GM21515 (cell line): ENCODE results near the gene DNM2.
"Not testable (repeated sequence)": the region's sequence is repeated elsewhere in the genome, so short reads cannot be mapped to it uniquely, and the experiment has no call there.

Experiments used
- ATAC-seq: cut with Tn5 transposase; IDR thresholded peaks from one replicate; pipeline ENCODE4 v1.9.1; 2021; ENCODE audit not compliant: unreplicated experiment

DNM2 gene

GRCh38 chr19:10724573-10725071 lies 6.7 kb downstream of the DNM2 start:
- ATAC-seq = no peak

DNA sequence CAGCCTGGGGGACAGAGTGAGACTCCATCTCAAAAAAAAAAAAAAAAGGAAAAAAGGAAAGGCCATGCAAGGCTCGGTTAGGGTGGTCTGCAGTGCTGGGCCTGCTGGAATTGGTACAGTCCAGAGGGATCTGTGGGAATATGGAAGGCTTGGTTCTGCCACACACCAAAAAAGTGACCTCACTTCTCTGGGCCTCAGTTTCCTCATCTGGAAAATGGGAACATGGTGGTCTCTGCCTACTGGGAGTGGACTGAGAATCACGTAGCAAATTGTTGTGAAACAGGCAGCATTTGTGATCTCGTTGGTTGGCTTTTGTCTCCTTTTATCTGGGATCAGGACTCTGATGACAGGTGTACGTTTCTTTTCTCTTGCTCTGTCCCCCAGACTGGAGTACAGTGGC lies 7.5 kb downstream of the DNM2 start:
- ATAC-seq = no peak

- no peak for ATAC-seq
These were observed 8.4 kb downstream of the DNM2 start for GRCh38 chr19:10726268-10726667.

DNA sequence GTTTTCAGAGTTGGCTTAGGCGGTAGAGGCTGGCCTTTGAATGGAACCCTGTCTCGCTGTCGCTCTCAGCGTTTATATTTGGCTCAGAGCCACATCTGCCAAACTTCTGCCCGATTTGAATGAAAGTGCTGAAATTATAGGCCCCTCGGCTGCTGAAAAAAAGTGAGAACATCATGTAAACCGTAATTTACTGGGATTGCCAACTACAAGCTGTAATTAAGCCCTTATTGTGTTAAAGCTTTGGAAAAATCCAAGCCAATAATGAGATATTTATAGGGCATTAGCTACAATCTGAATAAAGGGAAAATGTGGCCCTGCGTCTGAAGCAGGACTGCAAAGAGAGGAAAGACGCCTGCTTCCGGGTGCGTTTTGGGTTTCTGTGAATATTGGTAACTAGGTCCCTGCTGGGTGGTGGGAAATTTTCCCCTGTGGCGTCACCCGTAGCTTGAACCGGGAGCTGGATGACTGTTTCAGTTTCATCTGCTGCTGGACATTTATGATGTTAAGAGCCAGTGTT lies 9.9 kb downstream of the DNM2 start:
- no peak for ATAC-seq

- ATAC-seq = no peak
These were observed 11.5 kb downstream of the DNM2 start for GRCh38 chr19:10729411-10729810.

DNA sequence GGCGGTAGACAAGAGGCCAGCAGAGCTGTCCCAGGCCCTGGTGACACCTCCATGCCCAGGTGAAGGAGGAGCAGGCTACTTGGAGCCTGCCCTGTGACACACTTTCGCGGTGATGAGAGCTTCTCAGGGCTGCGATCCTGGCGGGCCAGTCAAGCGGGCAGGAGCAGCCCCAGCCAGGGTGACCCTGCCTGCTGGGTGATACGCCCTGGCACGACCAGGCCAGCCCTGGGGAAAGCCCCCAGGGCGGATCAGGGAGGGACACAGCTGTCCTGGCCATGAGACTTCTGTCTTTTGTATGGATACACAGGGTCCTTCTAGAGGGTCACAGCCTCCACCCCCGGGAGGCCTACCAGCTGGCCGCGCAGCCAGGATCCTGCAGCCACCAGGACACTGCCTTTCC lies 13.1 kb downstream of the DNM2 start:
- ATAC-seq = no peak

DNA sequence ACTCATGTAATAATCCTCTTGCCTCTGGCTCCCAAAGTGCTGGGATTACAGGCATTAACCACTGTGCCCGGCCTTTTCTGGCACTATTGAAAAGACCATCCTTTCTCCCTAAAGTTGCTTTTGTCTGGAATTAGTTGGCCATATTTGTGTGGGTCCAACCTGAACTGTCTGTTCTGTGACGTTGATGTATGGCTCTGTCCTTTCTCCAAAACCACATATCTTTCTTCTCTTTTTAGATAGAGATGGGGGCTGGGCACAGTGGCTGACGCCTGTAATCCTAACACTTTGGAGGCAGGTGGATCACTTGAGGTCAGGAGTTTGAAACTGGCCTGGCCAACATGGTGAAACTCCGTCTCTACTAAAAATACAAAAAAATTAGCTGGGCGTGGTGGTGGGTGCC lies 17.9 kb downstream of the DNM2 start:
- no peak for ATAC-seq

GRCh38 chr19:10736189-10736588 lies 18.3 kb downstream of the DNM2 start:
- ATAC-seq = no peak

DNA sequence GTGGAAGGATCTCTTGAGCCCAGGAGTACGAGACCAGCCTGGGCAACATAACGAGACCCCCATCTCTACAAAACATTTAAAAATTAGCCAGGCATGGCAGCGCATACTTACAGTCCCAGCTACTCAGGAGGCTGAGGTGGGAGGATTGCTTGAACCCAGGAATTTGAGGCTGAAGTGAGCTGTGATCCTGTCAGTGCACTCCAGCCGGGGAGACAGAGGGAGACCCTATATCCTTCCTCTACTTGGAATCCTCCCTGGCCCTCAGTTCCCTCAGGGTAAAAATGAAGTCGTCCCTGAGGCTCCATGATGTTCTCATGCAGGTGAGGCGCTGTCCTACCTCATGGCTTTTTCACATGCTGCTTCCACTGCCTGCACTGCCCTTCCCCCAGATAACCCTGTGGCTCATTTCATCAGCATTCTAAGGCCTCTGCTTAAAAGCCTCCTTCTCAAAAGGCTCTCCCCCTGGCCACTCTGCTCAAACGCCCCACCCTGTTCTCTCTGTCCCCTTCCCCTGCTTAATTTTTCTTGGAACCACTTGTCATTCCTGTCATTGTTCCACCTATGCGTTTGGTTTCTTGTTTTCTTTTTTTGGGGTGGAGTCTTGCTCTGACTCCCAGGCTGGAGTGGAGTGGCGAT lies 19.2 kb downstream of the DNM2 start:
- ATAC-seq = no peak

DNA sequence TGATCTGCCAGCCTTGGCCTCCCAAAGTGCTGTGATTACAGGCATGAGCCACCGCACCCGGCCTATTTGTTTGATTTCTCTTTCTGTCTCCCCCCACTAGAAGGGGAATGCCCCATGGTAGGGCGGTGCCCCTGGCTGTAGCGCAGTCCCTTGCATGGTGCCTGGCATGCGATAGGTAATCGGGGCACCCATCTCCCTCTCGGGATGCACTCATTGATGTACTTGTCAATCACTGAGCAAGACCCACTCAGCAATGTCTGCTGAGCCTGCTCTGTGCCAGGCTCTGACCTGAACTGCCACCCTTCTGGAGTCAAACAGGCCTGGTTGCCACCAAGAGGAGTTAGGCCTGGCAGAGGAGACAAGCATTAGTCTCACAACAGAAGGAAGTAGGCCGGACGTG lies 19.8 kb downstream of the DNM2 start:
- ATAC-seq = no peak

DNA sequence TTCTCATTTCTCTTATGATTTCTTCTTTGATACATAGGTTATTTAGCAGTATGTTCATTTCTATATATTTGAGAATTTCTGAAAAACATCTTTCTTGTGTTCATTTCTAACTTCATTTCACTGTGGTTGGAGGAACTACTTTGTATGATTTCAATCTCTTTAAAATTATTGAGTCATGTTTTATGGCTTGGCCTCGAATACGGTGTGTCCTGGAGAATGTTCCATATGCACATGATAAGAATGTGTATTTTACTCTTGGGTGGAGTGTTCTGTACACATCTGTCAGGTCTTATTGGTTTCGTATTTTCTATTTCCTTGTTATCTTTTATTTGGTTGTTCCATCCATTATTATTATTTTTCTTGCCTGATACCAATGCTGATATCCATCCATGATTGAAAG lies 22.9 kb downstream of the DNM2 start:
- ATAC-seq = no peak

GRCh38 chr19:10742476-10742875 lies 24.6 kb downstream of the DNM2 start:
- no peak for ATAC-seq

DNA sequence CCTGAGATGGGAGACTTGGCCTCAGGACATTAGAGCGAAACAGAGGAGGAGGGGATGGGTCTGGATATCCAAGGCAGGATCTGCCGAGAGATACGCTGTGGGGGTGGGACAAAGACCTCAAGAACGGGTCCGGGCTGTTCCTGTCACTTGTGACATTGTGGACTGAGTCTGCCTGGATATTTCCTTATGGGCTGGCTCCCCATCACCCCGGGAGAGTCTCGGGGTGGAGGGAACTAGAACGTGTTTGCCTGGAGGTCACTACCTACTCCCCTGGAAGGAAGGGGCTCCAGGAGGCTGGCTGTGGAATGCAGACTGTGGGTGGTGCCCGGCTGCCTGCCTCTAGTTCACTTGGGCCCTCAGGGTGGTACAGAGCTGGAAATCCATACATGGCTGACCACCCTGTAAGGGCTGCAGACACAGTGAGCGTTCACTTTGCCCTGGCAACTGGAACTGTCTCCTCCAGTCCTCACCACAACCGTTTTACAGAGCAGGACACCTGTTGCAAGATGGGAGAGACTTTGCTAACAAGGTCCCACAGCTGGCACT lies 26.4 kb downstream of the DNM2 start:
- no peak for ATAC-seq

GRCh38 chr19:10744801-10745293 lies 27.0 kb downstream of the DNM2 start:
- no peak for ATAC-seq

- not testable (repeated sequence) for ATAC-seq
These were observed 28.6 kb downstream of the DNM2 start for GRCh38 chr19:10746437-10746836.

GRCh38 chr19:10747271-10747670 lies 29.4 kb downstream of the DNM2 start:
- no peak for ATAC-seq

DNA sequence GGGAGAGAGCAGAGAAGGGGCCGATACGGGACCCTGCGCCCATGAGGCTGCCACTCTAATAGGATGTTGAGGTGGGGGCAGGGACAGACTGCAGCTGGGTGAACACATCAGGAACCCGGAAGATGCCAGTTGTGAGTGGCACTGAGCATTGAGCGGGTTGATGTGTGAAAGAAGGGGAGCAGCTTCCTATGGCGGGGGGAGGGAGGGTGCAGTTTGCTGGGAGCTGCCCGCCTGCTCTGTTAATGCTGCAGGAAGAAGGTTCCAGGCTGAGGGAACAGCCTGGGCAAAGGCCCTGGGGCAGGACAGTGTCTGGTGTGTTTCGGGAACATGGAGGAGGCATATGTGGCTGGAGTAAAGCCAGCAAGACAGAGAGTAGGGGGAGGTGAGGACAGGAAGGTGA lies 29.8 kb downstream of the DNM2 start:
- no peak for ATAC-seq

- no peak for ATAC-seq
These were observed 30.5 kb downstream of the DNM2 start for GRCh38 chr19:10748195-10748926.

GRCh38 chr19:10748927-10749434 lies 31.1 kb downstream of the DNM2 start:
- no peak for ATAC-seq

GRCh38 chr19:10749435-10750384 lies 31.8 kb downstream of the DNM2 start:
- ATAC-seq = no peak
